SK-N-SH (cell line): ENCODE results near the gene ST8SIA3. TPM values are rescaled to one million over a fixed set of nuclear protein-coding genes. Genes with fewer than 3 reads are reported as not detected.

Experiments used
- CTCF ChIA-PET: fragments of 300-600, 350-600 bp; formaldehyde crosslinking; extraction: SDS; loops from one replicate; lab custom pipeline; 2021; lab: Yijun Ruan, JAX
- POLR2A ChIA-PET: fragments of 350-600 bp; sonication (Branson Sonifier 250); formaldehyde crosslinking; extraction: SDS; loops from one replicate; lab custom pipeline; 2020; ENCODE audit warnings: antibody characterized with exemption, inconsistent platforms; lab: Yijun Ruan, JAX
- DNase-seq: peaks from one replicate; pipeline ENCODE4 v3.0.0; 2012
- H2AFZ ChIP-seq: fragments of 200-600 bp; sonication (generic); 2 replicates; pipeline ENCODE4 v1.8.1; 2016; ENCODE audit warnings: antibody characterized with exemption, mild to moderate bottlenecking, low read depth
- H3F3A ChIP-seq: fragments of 200-600 bp; sonication (generic); replicated peaks from 2 replicates; pipeline ENCODE3; 2016; ENCODE audit warnings: antibody characterized with exemption, mild to moderate bottlenecking; ENCODE audit not compliant: insufficient read depth
- H3K27ac ChIP-seq, 2 experiments: fragments of 200-500 bp in 1 of 2; fragments of 200-600 bp in 1 of 2; sonication (Bioruptor generic) in 1 of 2; sonication (generic), shearing (Covaris generic) in 1 of 2; 2 replicates each; pipeline versions ENCODE4 v1.5.1 to v1.6.1; 2014 to 2016; ENCODE audit warnings: low read depth in 2 of 2, inconsistent platforms in 1 of 2, low read length in 1 of 2, mild to moderate bottlenecking in 1 of 2, mixed read lengths in 1 of 2
- H3K27me3 ChIP-seq: fragments of 200-600 bp; sonication (generic), shearing (Covaris generic); 2 replicates; pipeline ENCODE4 v1.6.1; 2016; ENCODE audit warnings: mixed run types; ENCODE audit not compliant: insufficient read depth
- H3K36me3 ChIP-seq, 2 experiments: fragments of 200-500 bp in 1 of 2; fragments of 200-600 bp in 1 of 2; sonication (Bioruptor generic) in 1 of 2; sonication (generic) in 1 of 2; replicated peaks in 1 of 2; 2 replicates each; pipeline versions ENCODE3 to v1.5.1; 2014 to 2016; ENCODE audit warnings: low read length in 1 of 2, mild to moderate bottlenecking in 1 of 2; ENCODE audit not compliant: insufficient read depth in 2 of 2, control insufficient read depth in 1 of 2
- H3K4me1 ChIP-seq, 2 experiments: fragments of 200-500 bp in 1 of 2; fragments of 200-600 bp in 1 of 2; sonication (Bioruptor generic) in 1 of 2; sonication (generic), shearing (Covaris generic) in 1 of 2; 2 replicates each; pipeline versions ENCODE4 v1.5.1 to v1.6.1; 2014 to 2016; ENCODE audit warnings: low read depth in 1 of 2, low read length in 1 of 2, mixed run types in 1 of 2; ENCODE audit not compliant: insufficient read depth in 2 of 2, control insufficient read depth in 1 of 2
- H3K4me2 ChIP-seq: fragments of 200-600 bp; sonication (generic), shearing (Covaris generic); 2 replicates; pipeline ENCODE4 v1.6.1; 2017; ENCODE audit warnings: mixed run types
- H3K4me3 ChIP-seq, 2 experiments: fragments of 200-500 bp in 1 of 2; fragments of 200-600 bp in 1 of 2; sonication (Bioruptor generic) in 1 of 2; sonication (generic), shearing (Covaris generic) in 1 of 2; 2 replicates each; pipeline versions ENCODE4 v1.5.1 to v1.8.1; 2014 to 2016; ENCODE audit warnings: low read depth in 2 of 2, inconsistent platforms in 1 of 2, low read length in 1 of 2, mild to moderate bottlenecking in 1 of 2, mixed read lengths in 1 of 2, moderate library complexity in 1 of 2
- H3K79me2 ChIP-seq: fragments of 200-600 bp; sonication (generic); 2 replicates; pipeline ENCODE4 v1.8.1; 2017; ENCODE audit warnings: mild to moderate bottlenecking; ENCODE audit not compliant: insufficient read depth
- H3K9ac ChIP-seq: fragments of 200-600 bp; sonication (generic); 2 replicates; pipeline ENCODE4 v1.6.1; 2017; ENCODE audit warnings: mixed run types
- H3K9me2 ChIP-seq: fragments of 200-600 bp; sonication (generic); 2 replicates; pipeline ENCODE4 v1.6.1; 2017; ENCODE audit warnings: mixed run types
- H3K9me3 ChIP-seq: fragments of 200-600 bp; sonication (generic); 2 replicates; pipeline ENCODE4 v1.6.1; 2017; ENCODE audit warnings: mixed run types, mild to moderate bottlenecking, moderate library complexity
- H4K20me1 ChIP-seq: fragments of 200-600 bp; sonication (generic); 2 replicates; pipeline ENCODE4 v1.6.1; 2017; ENCODE audit warnings: mild to moderate bottlenecking, mixed run types; ENCODE audit not compliant: insufficient read depth
- CHD2 ChIP-seq: fragments of 150-350 bp; IDR thresholded peaks from 2 replicates; pipeline ENCODE4 v1.6.1; 2018; ENCODE audit warnings: low read length; ENCODE audit not compliant: partially characterized antibody
- FOSL2 ChIP-seq: IDR thresholded peaks from 2 replicates; pipeline ENCODE4 v1.4.0; 2012; ENCODE audit warnings: low read depth, mild to moderate bottlenecking, moderate library complexity, borderline replicate concordance
- FOXJ3 ChIP-seq: sonication (generic); formaldehyde crosslinking; IDR thresholded peaks from 2 replicates; pipeline ENCODE4 v1.5.1; 2020; ENCODE audit warnings: mild to moderate bottlenecking, missing genetic modification reagents
- MXI1 ChIP-seq: IDR thresholded peaks from 2 replicates; pipeline ENCODE4 v1.6.1; 2012; ENCODE audit warnings: mild to moderate bottlenecking, low read depth, low read length, improper control_type of control experiment
- RAD21 ChIP-seq: IDR thresholded peaks from 2 replicates; pipeline ENCODE4 v1.6.1; 2012; ENCODE audit warnings: mild to moderate bottlenecking, low read length
- SMC3 ChIP-seq: IDR thresholded peaks from 2 replicates; pipeline ENCODE4 v1.6.1; 2012; ENCODE audit warnings: low read depth, low read length, improper control_type of control experiment
- TCF12 ChIP-seq: IDR thresholded peaks from 2 replicates; pipeline ENCODE4 v1.4.0; 2012
- YY1 ChIP-seq: IDR thresholded peaks from 2 replicates; pipeline ENCODE4 v1.4.0; 2012; ENCODE audit warnings: low read depth, mild to moderate bottlenecking
- WGBS: methylation state at CpG from one replicate; pipeline ENCODE4 v1.1.6; 2017; ENCODE audit warnings: low lambda C conversion rate; 5-methylcytosine and 5-hydroxymethylcytosine counted together
- polyA plus RNA-seq, 3 experiments: library from polyadenylated mRNA; depleted of rRNA; stranded (reverse); fragments of >200 nt; gene quantifications; 2 replicates each; pipeline ENCODE4 v1.2.3, GENCODE V29; 2012
- TF ChIP-seq, protein P1 (sequence below): IDR thresholded peaks from 2 replicates; pipeline ENCODE4 v1.6.1; 2012; ENCODE audit warnings: mild to moderate bottlenecking, low read depth, low read length, moderate library complexity
- TF ChIP-seq, protein P2 (sequence below): IDR thresholded peaks from 2 replicates; pipeline ENCODE4 v1.4.0; 2012; ENCODE audit warnings: low read depth, borderline replicate concordance
- TF ChIP-seq, protein P3 (sequence below): IDR thresholded peaks from 2 replicates; pipeline ENCODE4 v1.4.0; 2012; ENCODE audit warnings: low read depth
- TF ChIP-seq, protein P4 (sequence below): fragments of 200-600 bp; sonication (generic); IDR thresholded peaks from 2 replicates; pipeline ENCODE4 v1.6.1; 2017; ENCODE audit warnings: antibody characterized with exemption, mild to moderate bottlenecking, moderate library complexity

Gene ST8SIA3
- polyA plus RNA-seq, 1 of the 3 experiments (the other 2 are of a cell fraction), result 0.05 TPM

DNA sequence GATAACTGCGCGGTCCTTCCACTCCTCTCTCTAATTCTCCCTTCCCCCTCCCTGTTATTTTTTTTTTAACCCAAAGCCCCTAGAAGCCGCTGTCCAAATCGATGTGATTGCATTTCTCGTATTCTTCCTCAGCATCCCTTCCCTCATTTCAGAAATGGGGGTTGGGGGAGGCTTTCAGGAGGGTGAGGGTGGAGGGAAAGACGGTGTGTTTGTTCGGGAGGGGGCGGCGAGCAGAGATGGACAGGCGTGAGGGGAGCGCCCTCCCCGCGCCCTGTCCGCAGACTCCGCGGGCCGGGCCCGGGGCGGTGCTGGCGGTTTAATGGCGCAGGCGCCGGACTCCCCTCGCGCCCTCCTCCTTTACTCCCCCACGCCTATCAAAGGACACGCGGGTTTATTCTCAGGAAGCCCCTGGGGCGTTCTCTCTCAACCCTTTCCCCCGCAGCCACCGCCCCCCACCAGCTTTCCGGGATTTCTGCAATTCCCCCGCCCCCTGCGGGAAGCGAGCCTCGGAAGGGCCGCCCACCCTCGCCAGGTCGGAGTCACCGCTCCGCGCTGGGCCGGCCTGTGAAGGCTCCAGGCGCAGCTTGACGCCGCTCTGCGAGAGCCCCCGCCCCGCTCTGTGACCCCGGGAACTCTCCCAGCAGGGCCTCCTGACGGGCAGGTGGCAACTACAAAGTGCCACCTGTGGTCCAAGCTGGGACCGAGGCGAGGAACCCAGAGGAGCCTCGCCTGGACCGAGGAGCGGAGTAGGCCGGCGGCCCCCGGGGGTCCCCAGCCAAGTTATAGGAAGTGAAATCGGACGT, 981 bp downstream of the ST8SIA3 start:
- Histone ChIP-seq H4K20me1 (no peaks in the 10 kb centered on the region), H3F3A (no peaks in the 10 kb centered on the region), H3K9ac (no peak overlapping the region), H3K4me3 (peak overlapping the region in 1 of 2 experiments; percentile 37; a peak in 3 of 4 replicates), H2AFZ (no peak overlapping the region), H3K36me3 (peaks cover 0 to 2% of the 10 kb centered on the region in 2 experiments), H3K4me2 (peak overlapping the region; percentile 71), H3K79me2 (no peaks in the 10 kb centered on the region), H3K9me3 (no peaks in the 10 kb centered on the region), H3K4me1 (peaks cover 0 to 5% of the 10 kb centered on the region in 2 experiments; a peak in 2 of 4 replicates), H3K27me3 (peaks cover 15% of the 10 kb centered on the region; the same call in 1 of the 2 replicates), H3K9me2 (no peaks in the 10 kb centered on the region), H3K27ac (peak overlapping the region in 1 of 2 experiments; percentile 96; a peak in 2 of 4 replicates)
- ChIA-PET POLR2A (interaction anchor here (0.7 to 3.7 kb wide), 3 partner anchors 83 to 305 kb away, joined by 3 to 43 read pairs (median 3); partner anchors contain the start of gene ONECUT2), CTCF (interaction anchor here (0.8 to 1.7 kb wide), 5 partner anchors 82 to 601 kb away, joined by 3 to 8 read pairs (median 4); partner anchors contain the start of gene ONECUT2)
- TF ChIP-seq, protein P1, sequence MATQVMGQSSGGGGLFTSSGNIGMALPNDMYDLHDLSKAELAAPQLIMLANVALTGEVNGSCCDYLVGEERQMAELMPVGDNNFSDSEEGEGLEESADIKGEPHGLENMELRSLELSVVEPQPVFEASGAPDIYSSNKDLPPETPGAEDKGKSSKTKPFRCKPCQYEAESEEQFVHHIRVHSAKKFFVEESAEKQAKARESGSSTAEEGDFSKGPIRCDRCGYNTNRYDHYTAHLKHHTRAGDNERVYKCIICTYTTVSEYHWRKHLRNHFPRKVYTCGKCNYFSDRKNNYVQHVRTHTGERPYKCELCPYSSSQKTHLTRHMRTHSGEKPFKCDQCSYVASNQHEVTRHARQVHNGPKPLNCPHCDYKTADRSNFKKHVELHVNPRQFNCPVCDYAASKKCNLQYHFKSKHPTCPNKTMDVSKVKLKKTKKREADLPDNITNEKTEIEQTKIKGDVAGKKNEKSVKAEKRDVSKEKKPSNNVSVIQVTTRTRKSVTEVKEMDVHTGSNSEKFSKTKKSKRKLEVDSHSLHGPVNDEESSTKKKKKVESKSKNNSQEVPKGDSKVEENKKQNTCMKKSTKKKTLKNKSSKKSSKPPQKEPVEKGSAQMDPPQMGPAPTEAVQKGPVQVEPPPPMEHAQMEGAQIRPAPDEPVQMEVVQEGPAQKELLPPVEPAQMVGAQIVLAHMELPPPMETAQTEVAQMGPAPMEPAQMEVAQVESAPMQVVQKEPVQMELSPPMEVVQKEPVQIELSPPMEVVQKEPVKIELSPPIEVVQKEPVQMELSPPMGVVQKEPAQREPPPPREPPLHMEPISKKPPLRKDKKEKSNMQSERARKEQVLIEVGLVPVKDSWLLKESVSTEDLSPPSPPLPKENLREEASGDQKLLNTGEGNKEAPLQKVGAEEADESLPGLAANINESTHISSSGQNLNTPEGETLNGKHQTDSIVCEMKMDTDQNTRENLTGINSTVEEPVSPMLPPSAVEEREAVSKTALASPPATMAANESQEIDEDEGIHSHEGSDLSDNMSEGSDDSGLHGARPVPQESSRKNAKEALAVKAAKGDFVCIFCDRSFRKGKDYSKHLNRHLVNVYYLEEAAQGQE, result peak; percentile 75; the same call in 1 of the 2 replicates
- TF ChIP-seq SMC3, result no peak
- WGBS, result 10% methylated on average over 49 of the region's 61 CpGs
- peak; percentile 88 for DNase-seq

DNA sequence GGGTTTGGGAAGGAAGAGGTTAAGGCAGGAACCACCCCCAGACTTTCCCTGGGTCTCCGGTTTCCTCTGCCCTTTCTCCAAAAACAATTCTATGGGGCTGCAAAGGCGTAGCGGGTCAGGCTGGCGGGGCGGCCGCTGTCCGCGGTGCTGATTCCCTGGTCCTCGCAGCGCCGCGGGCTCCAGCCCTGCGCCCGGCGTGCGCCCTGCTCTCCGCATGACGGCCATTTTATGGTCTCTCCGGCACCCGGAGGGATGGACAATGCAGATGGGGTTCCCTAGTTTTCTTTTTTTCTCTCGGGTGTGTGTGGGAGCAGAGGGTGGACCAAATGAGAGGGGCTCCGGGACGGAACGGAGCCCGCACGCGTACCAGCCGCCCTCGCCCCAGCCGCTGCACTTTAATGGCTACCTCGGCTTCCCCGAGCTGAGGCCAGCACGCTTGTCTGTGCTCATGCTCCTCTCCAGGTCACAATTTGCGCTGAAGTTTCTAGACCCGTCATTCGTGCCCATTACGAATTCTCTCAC, 1.6 kb downstream of the ST8SIA3 start:
- H3K79me2 ChIP-seq, result no peaks in the 10 kb centered on the region
- H3K4me3 ChIP-seq, result peak overlapping the region; percentile 35 to 37; a peak in 3 of 4 replicates
- H3K27ac ChIP-seq, result peak overlapping the region in 1 of 2 experiments; percentile 96; a peak in 2 of 4 replicates
- ChIA-PET POLR2A (interaction anchor here (3.7 kb wide), 1 partner anchor 82 kb away, joined by 43 read pairs; the partner anchor contains the start of gene ONECUT2), CTCF (interaction anchor here (1.0 to 1.7 kb wide), 5 partner anchors 80 to 485 kb away, joined by 3 to 8 read pairs (median 4); no protein-coding TSS in a partner anchor)
- no peaks in the 10 kb centered on the region for H3K9me3 ChIP-seq
- peak overlapping the region; percentile 71 for H3K4me2 ChIP-seq
- peaks cover 15% of the 10 kb centered on the region; the same call in 1 of the 2 replicates for H3K27me3 ChIP-seq
- H3K9ac ChIP-seq, result no peak overlapping the region
- peaks cover 0 to 5% of the 10 kb centered on the region in 2 experiments; a peak in 2 of 4 replicates for H3K4me1 ChIP-seq
- H3K9me2 ChIP-seq, result no peaks in the 10 kb centered on the region
- H4K20me1 ChIP-seq, result no peaks in the 10 kb centered on the region
- 22% methylated on average over 23 of the region's 37 CpGs for WGBS
- peaks cover 0 to 4% of the 10 kb centered on the region in 2 experiments for H3K36me3 ChIP-seq
- DNase-seq, result peak; percentile 77
- no peak overlapping the region for H2AFZ ChIP-seq
- H3F3A ChIP-seq, result no peaks in the 10 kb centered on the region
- TF ChIP-seq, protein P1, result peak; percentile 99
- TF ChIP-seq CHD2 (no peak), FOXJ3 (CRISPR knock-in tag) (no peak), FOSL2 (no peak), MXI1 (no peak; the same call in 1 of the 2 replicates), TCF12 (no peak), YY1 (0 out of 2 replicates have a peak, but pooled peaks have one; percentile 28), RAD21 (no peak)
- TF ChIP-seq, protein P2, sequence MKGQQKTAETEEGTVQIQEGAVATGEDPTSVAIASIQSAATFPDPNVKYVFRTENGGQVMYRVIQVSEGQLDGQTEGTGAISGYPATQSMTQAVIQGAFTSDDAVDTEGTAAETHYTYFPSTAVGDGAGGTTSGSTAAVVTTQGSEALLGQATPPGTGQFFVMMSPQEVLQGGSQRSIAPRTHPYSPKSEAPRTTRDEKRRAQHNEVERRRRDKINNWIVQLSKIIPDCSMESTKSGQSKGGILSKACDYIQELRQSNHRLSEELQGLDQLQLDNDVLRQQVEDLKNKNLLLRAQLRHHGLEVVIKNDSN, result no peak
- TF ChIP-seq, protein P3, sequence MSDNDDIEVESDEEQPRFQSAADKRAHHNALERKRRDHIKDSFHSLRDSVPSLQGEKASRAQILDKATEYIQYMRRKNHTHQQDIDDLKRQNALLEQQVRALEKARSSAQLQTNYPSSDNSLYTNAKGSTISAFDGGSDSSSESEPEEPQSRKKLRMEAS, result no peak
- TF ChIP-seq, protein P4, sequence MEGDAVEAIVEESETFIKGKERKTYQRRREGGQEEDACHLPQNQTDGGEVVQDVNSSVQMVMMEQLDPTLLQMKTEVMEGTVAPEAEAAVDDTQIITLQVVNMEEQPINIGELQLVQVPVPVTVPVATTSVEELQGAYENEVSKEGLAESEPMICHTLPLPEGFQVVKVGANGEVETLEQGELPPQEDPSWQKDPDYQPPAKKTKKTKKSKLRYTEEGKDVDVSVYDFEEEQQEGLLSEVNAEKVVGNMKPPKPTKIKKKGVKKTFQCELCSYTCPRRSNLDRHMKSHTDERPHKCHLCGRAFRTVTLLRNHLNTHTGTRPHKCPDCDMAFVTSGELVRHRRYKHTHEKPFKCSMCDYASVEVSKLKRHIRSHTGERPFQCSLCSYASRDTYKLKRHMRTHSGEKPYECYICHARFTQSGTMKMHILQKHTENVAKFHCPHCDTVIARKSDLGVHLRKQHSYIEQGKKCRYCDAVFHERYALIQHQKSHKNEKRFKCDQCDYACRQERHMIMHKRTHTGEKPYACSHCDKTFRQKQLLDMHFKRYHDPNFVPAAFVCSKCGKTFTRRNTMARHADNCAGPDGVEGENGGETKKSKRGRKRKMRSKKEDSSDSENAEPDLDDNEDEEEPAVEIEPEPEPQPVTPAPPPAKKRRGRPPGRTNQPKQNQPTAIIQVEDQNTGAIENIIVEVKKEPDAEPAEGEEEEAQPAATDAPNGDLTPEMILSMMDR, result no peak
